A673 (cell line): ENCODE measurements around the gene EMP3.

Experiments
- EZH2 ChIP-seq: fragments of 200-600 bp; sonication (generic); IDR thresholded peaks from 2 replicates; pipeline ENCODE4 v1.6.1; 2017; ENCODE audit warnings: borderline replicate concordance, low read depth, mild to moderate bottlenecking, mixed read lengths, antibody characterized with exemption, low read length; ENCODE audit not compliant: poor library complexity, severe bottlenecking
- TF ChIP-seq, protein P1 (sequence below): fragments of 300-800, 200-600 bp; sonication (generic); conservative IDR thresholded peaks from 2 replicates; pipeline ENCODE4 v1.5.1; 2017; ENCODE audit warnings: low read depth, mild to moderate bottlenecking, antibody characterized with exemption, low read length, moderate library complexity, mixed read lengths

DNA sequence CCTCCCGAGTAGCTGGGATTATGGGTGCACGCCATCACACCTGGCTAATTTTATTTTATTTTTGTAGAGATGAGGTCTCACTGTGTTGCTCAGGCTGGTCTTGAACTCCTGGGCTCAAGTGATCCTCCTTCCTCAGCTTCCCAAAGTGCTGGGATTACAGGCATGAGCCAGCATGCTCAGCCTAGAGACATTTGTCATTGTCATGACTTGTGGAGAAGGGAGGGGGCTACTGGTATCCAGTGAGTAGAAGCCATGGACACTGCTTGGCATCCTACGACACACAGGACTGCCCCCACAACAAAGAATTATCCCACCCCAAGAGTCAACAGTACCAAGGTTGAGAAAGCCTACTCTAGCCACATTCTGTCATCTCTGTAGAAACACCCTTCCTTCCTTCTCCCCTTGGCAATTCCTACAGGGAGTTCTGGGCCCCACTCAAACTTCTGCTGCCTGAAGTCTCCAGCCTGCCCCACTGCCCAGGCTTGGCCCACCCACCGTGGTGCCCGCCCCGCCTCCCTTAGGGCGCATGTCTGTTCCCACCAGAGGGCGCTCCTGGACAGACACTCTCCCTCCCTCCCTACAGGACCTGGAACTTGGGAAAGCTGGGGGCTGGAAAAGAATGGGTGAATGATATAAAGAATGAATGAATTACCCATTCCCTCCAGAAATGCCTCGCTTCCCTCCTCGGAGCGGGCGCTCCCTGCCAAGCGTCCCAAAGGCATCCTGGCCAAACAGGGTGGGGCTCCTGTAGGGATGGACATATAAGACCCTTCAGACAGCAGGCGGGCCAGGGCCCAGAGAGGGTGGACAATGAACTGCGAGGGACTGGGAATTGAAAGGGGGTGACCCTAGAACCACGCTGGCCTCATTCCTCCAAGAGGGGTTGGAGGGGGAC lies 5.5 kb upstream of the EMP3 start:
- TF ChIP-seq, protein P1, sequence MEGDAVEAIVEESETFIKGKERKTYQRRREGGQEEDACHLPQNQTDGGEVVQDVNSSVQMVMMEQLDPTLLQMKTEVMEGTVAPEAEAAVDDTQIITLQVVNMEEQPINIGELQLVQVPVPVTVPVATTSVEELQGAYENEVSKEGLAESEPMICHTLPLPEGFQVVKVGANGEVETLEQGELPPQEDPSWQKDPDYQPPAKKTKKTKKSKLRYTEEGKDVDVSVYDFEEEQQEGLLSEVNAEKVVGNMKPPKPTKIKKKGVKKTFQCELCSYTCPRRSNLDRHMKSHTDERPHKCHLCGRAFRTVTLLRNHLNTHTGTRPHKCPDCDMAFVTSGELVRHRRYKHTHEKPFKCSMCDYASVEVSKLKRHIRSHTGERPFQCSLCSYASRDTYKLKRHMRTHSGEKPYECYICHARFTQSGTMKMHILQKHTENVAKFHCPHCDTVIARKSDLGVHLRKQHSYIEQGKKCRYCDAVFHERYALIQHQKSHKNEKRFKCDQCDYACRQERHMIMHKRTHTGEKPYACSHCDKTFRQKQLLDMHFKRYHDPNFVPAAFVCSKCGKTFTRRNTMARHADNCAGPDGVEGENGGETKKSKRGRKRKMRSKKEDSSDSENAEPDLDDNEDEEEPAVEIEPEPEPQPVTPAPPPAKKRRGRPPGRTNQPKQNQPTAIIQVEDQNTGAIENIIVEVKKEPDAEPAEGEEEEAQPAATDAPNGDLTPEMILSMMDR = peak; percentile 97
- TF ChIP-seq EZH2 = no peak
